Activated T-cell treated with anti-CD3 and anti-CD28 coated beads for 24 hours (primary cell): ENCODE measurements around the gene TEX38.
"Not testable (repeated sequence)": the region's sequence is repeated elsewhere in the genome, so short reads cannot be mapped to it uniquely, and the experiment has no call there.

Source experiments
- DNase-seq: peaks from one replicate; pipeline ENCODE4 v3.0.0-alpha.2; 2020; ENCODE audit warnings: low read depth

The TEX38 gene

GRCh38 chr1:46671554-46671953 lies at the start of gene TEX38:
Gene TEX38, plus strand, starts transcription at chr1:46671854. Its CDS starts 81 bp downstream, at chr1:46671935.
- DNase-seq, result no peak

- DNase-seq, result no peak
Measured at GRCh38 chr1:46621930-46622329, 49.7 kb upstream of the TEX38 start.

- no peak for DNase-seq
Measured at GRCh38 chr1:46622344-46622743, 49.3 kb upstream of the TEX38 start.

GRCh38 chr1:46623743-46624644 lies 47.7 kb upstream of the TEX38 start:
- no peak for DNase-seq

GRCh38 chr1:46630719-46631118 lies 40.9 kb upstream of the TEX38 start:
- DNase-seq, result no peak

- DNase-seq, result no peak
Measured at GRCh38 chr1:46635205-46635604, 36.4 kb upstream of the TEX38 start.

GRCh38 chr1:46637444-46638083 lies 34.1 kb upstream of the TEX38 start:
- DNase-seq, result no peak

- no peak for DNase-seq
Measured at GRCh38 chr1:46638921-46639320, 32.7 kb upstream of the TEX38 start.

GRCh38 chr1:46639547-46639946 lies 32.1 kb upstream of the TEX38 start:
- DNase-seq, result no peak

- DNase-seq, result no peak
Measured at GRCh38 chr1:46642115-46642680, 29.5 kb upstream of the TEX38 start.

GRCh38 chr1:46643368-46643775 lies 28.3 kb upstream of the TEX38 start:
- DNase-seq, result no peak

GRCh38 chr1:46645815-46646214 lies 25.8 kb upstream of the TEX38 start:
- DNase-seq, result no peak

GRCh38 chr1:46646331-46646730 lies 25.3 kb upstream of the TEX38 start:
- no peak for DNase-seq

GRCh38 chr1:46646844-46647243 lies 24.8 kb upstream of the TEX38 start:
- DNase-seq, result no peak

GRCh38 chr1:46647611-46648010 lies 24.0 kb upstream of the TEX38 start:
- DNase-seq, result no peak

- DNase-seq, result no peak
Measured at GRCh38 chr1:46649764-46650163, 21.9 kb upstream of the TEX38 start.

- DNase-seq, result no peak
Measured at GRCh38 chr1:46650491-46650890, 21.2 kb upstream of the TEX38 start.

- not testable (repeated sequence) for DNase-seq
Measured at GRCh38 chr1:46651152-46651551, 20.5 kb upstream of the TEX38 start.

GRCh38 chr1:46652321-46653100 lies 19.1 kb upstream of the TEX38 start:
- DNase-seq, result no peak

- no peak for DNase-seq
Measured at GRCh38 chr1:46653405-46653958, 18.2 kb upstream of the TEX38 start.

- no peak for DNase-seq
Measured at GRCh38 chr1:46654012-46654411, 17.6 kb upstream of the TEX38 start.

GRCh38 chr1:46654698-46655097 lies 17.0 kb upstream of the TEX38 start:
- DNase-seq, result not testable (repeated sequence)
